B cell (primary cell): ENCODE results near the gene UGT1A7. TPM values are rescaled to one million over a fixed set of nuclear protein-coding genes. Genes with fewer than 3 reads are reported as not detected.
"Not testable (repeated sequence)": the region's sequence is repeated elsewhere in the genome, so short reads cannot be mapped to it uniquely, and the experiment has no call there.

ENCODE experiments used
- ATAC-seq: fragments of 200-7000 bp; cut with Tn5 transposase; one replicate; pipeline ENCODE4 v1.10.0; 2021; ENCODE audit warnings: low read depth, mild to moderate bottlenecking, moderate number of reproducible peaks, moderate library complexity
- CTCF ChIA-PET: fragments of 350-600 bp; sonication (Branson Sonifier 250); formaldehyde crosslinking; loops from one replicate; lab custom pipeline; 2021; ENCODE audit warnings: antibody characterized with exemption, inconsistent platforms; lab: Charles Lee
- POLR2A ChIA-PET: fragments of 350-600 bp; sonication (Branson Sonifier 250); formaldehyde crosslinking; loops from one replicate; lab custom pipeline; 2021; ENCODE audit warnings: antibody characterized with exemption; lab: Charles Lee
- DNase-seq: peaks from one replicate; pipeline ENCODE4 v3.0.0; 2013
- H2AFZ ChIP-seq: 2 replicates; pipeline ENCODE4 v1.6.1; 2012; ENCODE audit warnings: mild to moderate bottlenecking, low read depth, low read length; ENCODE audit not compliant: insufficient read depth, poor library complexity, severe bottlenecking
- H3K27ac ChIP-seq, 2 donors: 1 replicate in 1 of 2; 2 replicates in 1 of 2; pipeline ENCODE4 v1.5.1; 2012 to 2013; ENCODE audit warnings: low read length in 2 of 2, mild to moderate bottlenecking in 2 of 2, moderate library complexity in 1 of 2
- H3K27me3 ChIP-seq, 4 experiments: fragments of 200-600 bp in 1 of 4; sonication (generic) in 1 of 4; replicated peaks in 1 of 4; 1 replicate in 2 of 4; 2 replicates in 2 of 4; pipeline versions ENCODE4 v1.6.1 to v1.7.0; 2013 to 2016; ENCODE audit warnings: low read length in 3 of 4, mild to moderate bottlenecking in 2 of 4, mixed read lengths in 1 of 4, moderate library complexity in 1 of 4; ENCODE audit not compliant: insufficient read depth in 4 of 4, control insufficient read depth in 3 of 4; ENCODE audit errors: control extremely low read depth in 1 of 4
- H3K36me3 ChIP-seq, 2 experiments: replicated peaks in 1 of 2; 1 replicate in 1 of 2; 2 replicates in 1 of 2; pipeline versions ENCODE4 v1.6.1 to v1.7.1; 2013; ENCODE audit warnings: low read length in 1 of 2; ENCODE audit not compliant: insufficient read depth in 2 of 2, control insufficient read depth in 1 of 2; ENCODE audit errors: control extremely low read depth in 1 of 2, extremely low read depth in 1 of 2
- H3K4me1 ChIP-seq, 2 donors: fragments of 200-600 bp in 1 of 2; sonication (generic) in 1 of 2; 1 replicate in 1 of 2; 2 replicates in 1 of 2; pipeline versions ENCODE4 v1.5.1 to v1.6.1; 2013 to 2017; ENCODE audit warnings: low read length in 2 of 2; ENCODE audit not compliant: control insufficient read depth in 2 of 2, insufficient read depth in 2 of 2
- H3K4me2 ChIP-seq: replicated peaks from 2 replicates; pipeline ENCODE3; 2012; ENCODE audit warnings: mild to moderate bottlenecking, low read depth, low read length; ENCODE audit not compliant: poor library complexity, severe bottlenecking
- H3K4me3 ChIP-seq, 5 experiments: fragments of 200-600 bp in 1 of 5; sonication (generic) in 1 of 5; 1 replicate in 3 of 5; 2 replicates in 2 of 5; pipeline versions ENCODE4 v1.5.1 to v1.7.0; 2011 to 2016; ENCODE audit warnings: low read length in 4 of 5, mild to moderate bottlenecking in 4 of 5, low read depth in 2 of 5, control low read depth in 1 of 5, moderate library complexity in 1 of 5; ENCODE audit not compliant: insufficient read depth in 1 of 5; ENCODE audit errors: control extremely low read depth in 1 of 5, extremely low read depth in 1 of 5
- H3K79me2 ChIP-seq: fragments of 200-600 bp; sonication (generic); one replicate; pipeline ENCODE4 v1.6.0; 2016; ENCODE audit warnings: low read length; ENCODE audit not compliant: control insufficient read depth, insufficient read depth
- H3K9ac ChIP-seq: fragments of 200-600 bp; sonication (generic); 2 replicates; pipeline ENCODE4 v1.6.1; 2017; ENCODE audit warnings: mild to moderate bottlenecking, low read length, moderate library complexity
- H3K9me3 ChIP-seq, 3 donors: one replicate each; pipeline versions ENCODE4 v1.6.1 to v1.7.1; 2013; ENCODE audit warnings: low read length in 2 of 3; ENCODE audit not compliant: control insufficient read depth in 2 of 3, insufficient read depth in 1 of 3; ENCODE audit errors: control extremely low read depth in 1 of 3
- H4K20me1 ChIP-seq: 2 replicates; pipeline ENCODE4 v1.6.0; 2012; ENCODE audit warnings: mild to moderate bottlenecking, low read length; ENCODE audit not compliant: insufficient read depth, control insufficient read depth, poor library complexity, severe bottlenecking
- H3K27ac Mint-ChIP-seq: one replicate; pipeline ENCODE4 v1.8.0; 2021; ENCODE audit warnings: mixed read lengths
- H3K27me3 Mint-ChIP-seq: one replicate; pipeline ENCODE4 v1.8.0; 2021; ENCODE audit warnings: mixed read lengths
- H3K4me1 Mint-ChIP-seq: one replicate; pipeline ENCODE4 v1.8.0; 2021; ENCODE audit warnings: mixed read lengths
- H3K4me3 Mint-ChIP-seq: one replicate; pipeline ENCODE4 v1.8.0; 2021; ENCODE audit warnings: mixed read lengths
- H3K9me3 Mint-ChIP-seq: one replicate; pipeline ENCODE4 v1.8.0; 2022; ENCODE audit warnings: mixed read lengths; ENCODE audit not compliant: insufficient read depth
- EZH2 ChIP-seq: IDR thresholded peaks from 2 replicates; pipeline ENCODE4 v1.6.1; 2012; ENCODE audit warnings: borderline replicate concordance, low read depth, mild to moderate bottlenecking, moderate library complexity, low read length; ENCODE audit not compliant: insufficient read depth, poor library complexity, severe bottlenecking
- WGBS: methylation state at CpG from one replicate; pipeline ENCODE4 v1.1.5; 2013; ENCODE audit warnings: missing lambda C conversion rate; ENCODE audit not compliant: insufficient coverage; 5-methylcytosine and 5-hydroxymethylcytosine counted together
- intact Hi-C: fragments of 100-400 bp; cut with micrococcal nuclease; formaldehyde crosslinking; loops from one replicate; pipeline ENCODE4 v1.10.0; 2022
- polyA plus RNA-seq: library from polyadenylated mRNA; depleted of rRNA; stranded (reverse); fragments of >200 nt; gene quantifications from 2 replicates; pipeline ENCODE4 v1.2.3, GENCODE V29; 2012
- total RNA-seq, 2 donors: library from RNA; stranded (reverse); fragments of 120-200 nt in 1 of 2; gene quantifications; 1 replicate in 1 of 2; 2 replicates in 1 of 2; pipeline versions ENCODE4 v1.2.3 to v1.2.4, GENCODE V29; 2013 to 2022
- TF ChIP-seq, protein P1 (sequence below): fragments of 200-600 bp; IDR thresholded peaks from one replicate; pipeline ENCODE4 v1.8.0; 2022; ENCODE audit warnings: antibody characterized with exemption, mild to moderate bottlenecking

The UGT1A7 gene
- total and polyA plus RNA-seq, 2 donors (not counting 1 experiment from before 2014, with no cell fraction given): not detected

DNA sequence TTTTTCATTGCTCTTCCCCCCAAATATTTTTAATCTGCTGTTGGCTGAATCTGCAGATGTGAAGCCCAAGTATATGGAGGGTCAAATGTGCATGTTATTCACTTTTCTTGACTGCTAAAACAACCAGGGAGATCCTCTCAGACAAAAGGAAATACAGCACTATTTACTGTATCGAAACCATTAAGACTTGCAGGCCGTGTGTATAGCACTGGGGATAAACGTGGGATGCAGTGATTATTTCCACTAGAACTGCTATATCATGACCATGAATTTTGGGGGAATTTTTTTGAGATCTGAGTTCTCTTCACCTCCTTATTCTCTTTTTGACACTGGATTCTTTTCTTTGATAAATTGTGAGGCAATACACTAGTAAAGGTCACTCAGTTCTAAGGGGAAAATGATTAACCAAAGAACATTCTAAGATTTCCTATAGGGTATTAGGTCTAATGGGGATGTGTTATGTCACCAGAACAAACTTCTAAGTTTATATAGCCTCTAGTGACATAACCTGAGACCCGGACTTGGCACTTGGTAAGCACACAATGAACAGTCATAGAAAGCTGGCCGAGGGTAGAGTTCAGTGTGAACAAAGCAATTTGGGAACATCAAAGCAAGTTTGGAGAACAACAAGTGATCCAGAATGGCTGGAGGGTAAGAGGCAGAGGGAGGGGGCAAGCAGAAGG lies 63.5 kb downstream of the UGT1A7 start:
- Histone ChIP-seq H4K20me1 (no peaks in the 10 kb centered on the region), H3K79me2 (no peaks in the 10 kb centered on the region), H3K4me1 (no peaks in the 10 kb centered on the region), H3K27me3 (peaks cover 0 to 3% (median 0%) of the 10 kb centered on the region in 4 experiments), H3K4me3 (no peak overlapping the region), H3K36me3 (no peaks in the 10 kb centered on the region), H2AFZ (no peak overlapping the region), H3K4me2 (no peak overlapping the region), H3K27ac (no peak overlapping the region), H3K9ac (no peak overlapping the region), H3K9me3 (peaks cover 0 to 5% (median 0%) of the 10 kb centered on the region in 3 donors)
- no peak overlapping the region for H3K27ac Mint-ChIP-seq
- peaks cover 45% of the 10 kb centered on the region for H3K27me3 Mint-ChIP-seq
- intact Hi-C loops: no loop called here
- H3K4me3 Mint-ChIP-seq: no peak overlapping the region
- no peak for DNase-seq
- ChIA-PET POLR2A (no interaction called here), CTCF (no interaction called here)
- no peak for TF ChIP-seq EZH2
- TF ChIP-seq, protein P1, sequence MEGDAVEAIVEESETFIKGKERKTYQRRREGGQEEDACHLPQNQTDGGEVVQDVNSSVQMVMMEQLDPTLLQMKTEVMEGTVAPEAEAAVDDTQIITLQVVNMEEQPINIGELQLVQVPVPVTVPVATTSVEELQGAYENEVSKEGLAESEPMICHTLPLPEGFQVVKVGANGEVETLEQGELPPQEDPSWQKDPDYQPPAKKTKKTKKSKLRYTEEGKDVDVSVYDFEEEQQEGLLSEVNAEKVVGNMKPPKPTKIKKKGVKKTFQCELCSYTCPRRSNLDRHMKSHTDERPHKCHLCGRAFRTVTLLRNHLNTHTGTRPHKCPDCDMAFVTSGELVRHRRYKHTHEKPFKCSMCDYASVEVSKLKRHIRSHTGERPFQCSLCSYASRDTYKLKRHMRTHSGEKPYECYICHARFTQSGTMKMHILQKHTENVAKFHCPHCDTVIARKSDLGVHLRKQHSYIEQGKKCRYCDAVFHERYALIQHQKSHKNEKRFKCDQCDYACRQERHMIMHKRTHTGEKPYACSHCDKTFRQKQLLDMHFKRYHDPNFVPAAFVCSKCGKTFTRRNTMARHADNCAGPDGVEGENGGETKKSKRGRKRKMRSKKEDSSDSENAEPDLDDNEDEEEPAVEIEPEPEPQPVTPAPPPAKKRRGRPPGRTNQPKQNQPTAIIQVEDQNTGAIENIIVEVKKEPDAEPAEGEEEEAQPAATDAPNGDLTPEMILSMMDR: no peak
- H3K4me1 Mint-ChIP-seq: no peaks in the 10 kb centered on the region
- ATAC-seq: no peak
- 100% methylated on average over 2 of the region's 5 CpGs for WGBS
- peaks cover 4% of the 10 kb centered on the region for H3K9me3 Mint-ChIP-seq

DNA sequence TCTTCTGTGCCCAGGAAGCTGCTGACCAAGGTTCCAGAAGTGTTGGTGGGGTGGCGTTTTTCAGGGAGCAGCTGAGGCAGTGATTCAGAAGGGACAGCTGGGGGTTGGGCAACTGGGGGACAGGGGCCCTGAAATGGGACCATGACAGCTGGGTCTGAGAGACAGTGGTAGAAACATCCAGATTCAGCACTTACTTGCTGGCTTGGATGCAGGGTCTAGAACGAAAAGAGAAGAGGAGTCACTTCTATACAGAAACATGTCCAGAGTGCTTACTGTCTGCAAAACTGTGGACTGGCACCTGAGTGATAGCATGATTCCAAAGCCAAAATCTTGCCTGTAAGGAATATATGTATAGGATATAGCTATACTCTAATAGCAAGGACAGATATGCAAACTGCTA lies 64.1 kb downstream of the UGT1A7 start:
- intact Hi-C loops, H3K36me3 ChIP-seq, H3K4me3 Mint-ChIP-seq, H3K79me2 ChIP-seq, H2AFZ ChIP-seq, H3K9me3 Mint-ChIP-seq, DNase-seq, H3K4me1 ChIP-seq, H3K27ac ChIP-seq, H3K9ac ChIP-seq, H3K27me3 ChIP-seq, H3K4me1 Mint-ChIP-seq, ATAC-seq, CTCF ChIA-PET, H3K27ac Mint-ChIP-seq, POLR2A ChIA-PET, H4K20me1 ChIP-seq, H3K4me2 ChIP-seq, H3K4me3 ChIP-seq: not testable (repeated sequence)
- H3K27me3 Mint-ChIP-seq: peaks cover 43% of the 10 kb centered on the region
- WGBS: 77% methylated on average over 2 of the region's 2 CpGs
- peaks cover 0 to 11% (median under 1%) of the 10 kb centered on the region in 3 donors for H3K9me3 ChIP-seq
